HG03108 (cell line): ENCODE results near the gene RNF187.

Experiments
- ATAC-seq: cut with Tn5 transposase; IDR thresholded peaks from one replicate; pipeline ENCODE4 v1.9.1; 2021; ENCODE audit warnings: moderate library complexity; ENCODE audit not compliant: unreplicated experiment

Gene RNF187

DNA sequence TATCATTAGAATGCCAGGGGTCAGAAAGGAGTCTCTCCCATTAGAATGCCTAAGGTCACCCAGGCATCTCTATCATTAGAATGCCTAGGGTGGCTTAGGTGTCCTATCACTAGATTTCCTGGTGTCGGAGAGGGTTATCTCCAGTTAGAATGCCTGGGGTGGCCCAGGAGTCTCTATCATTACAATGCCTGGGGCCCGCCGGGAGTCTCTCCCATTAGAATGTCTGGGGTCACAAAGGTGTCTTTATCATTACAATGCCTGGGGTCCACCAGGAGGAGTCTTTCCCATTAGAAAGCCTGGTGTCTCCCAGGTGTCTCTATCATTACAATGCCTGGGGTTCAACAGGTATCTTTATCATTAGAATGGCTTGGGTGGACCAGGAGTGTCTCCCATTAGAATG is 56.2 kb downstream of the RNF187 start:
- no peak for ATAC-seq

DNA sequence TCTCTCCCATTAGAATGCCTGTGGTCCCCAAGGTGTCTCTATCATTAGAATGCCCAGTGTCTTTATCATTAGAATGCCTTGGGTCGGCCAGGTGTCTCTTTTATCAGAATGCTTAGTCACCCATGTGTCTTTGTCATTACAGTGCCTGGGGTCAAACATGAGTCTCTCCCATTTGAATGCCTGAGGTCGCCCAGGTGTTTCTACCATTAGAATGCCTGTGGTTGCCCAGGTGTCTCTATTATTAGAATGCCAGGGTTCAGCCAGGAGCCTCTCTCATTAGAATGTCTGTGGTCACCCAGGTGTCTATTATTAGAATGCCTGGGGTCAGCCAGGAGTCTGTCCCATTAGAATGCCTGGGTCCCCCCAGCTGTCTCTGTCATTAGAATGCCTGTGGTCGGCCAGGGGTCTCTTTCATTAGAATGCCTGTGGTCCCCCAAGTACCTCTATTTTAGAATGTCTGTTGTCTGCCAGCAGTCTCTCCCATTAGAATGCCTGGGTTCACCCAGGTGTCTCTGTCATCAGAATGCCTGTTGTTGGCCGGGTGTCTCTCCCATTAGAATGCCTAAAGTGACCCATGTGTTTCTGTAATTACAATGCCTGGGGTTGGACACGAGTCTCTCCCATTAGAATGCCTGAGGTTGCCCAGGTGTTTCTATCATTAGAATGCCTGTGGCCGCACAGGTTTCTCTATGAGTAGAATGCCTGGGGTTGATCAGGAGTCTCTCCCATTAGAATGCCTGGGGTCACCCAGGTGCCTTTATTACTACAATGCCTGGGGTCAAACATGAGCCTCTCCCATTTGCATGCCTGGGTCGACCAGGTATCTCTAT is 57.1 kb downstream of the RNF187 start:
- no peak for ATAC-seq

DNA sequence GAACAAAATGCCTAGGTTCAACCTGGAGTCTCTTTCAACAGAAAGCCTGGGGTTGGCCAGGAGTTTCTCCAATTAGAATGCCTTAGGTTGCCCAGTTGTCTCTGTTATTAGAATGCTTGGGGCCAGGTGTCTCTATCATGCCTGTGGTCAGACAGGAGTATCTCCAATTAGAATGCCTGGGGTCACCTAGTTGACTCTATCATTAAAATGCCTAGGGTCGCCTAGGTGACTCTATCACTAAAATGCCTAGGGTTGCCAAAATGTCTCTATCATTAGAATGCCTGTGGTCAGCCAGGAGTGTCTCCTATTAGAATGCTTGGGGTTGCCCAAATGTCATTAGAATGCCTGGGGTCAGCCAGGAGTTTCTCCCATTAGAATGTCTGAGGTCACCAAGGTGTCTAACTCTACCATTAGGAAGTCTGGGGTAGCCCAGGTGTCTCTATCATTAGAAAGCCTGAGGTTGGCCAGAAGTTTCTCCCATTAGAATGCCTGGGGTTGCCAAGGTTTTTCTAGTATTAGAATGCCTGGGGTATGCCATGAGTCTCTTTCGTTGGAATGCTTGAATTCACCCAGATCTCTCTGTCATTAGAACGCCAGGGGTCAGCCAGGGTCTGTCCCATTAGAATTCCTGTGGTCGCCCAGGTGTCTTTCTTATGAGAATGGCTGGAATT is 57.9 kb downstream of the RNF187 start:
- no peak for ATAC-seq
